Left kidney (tissue), 2 donors: ENCODE measurements around the gene NPAS3. TPM values are rescaled to one million over a fixed set of nuclear protein-coding genes. Genes with fewer than 3 reads are reported as not detected.

Source experiments
- DNase-seq: peaks from one replicate; pipeline ENCODE4 v3.0.0-alpha.2; 2013
- polyA plus RNA-seq: library from polyadenylated mRNA; unstranded; fragments of 120-200 nt; gene quantifications from one replicate; pipeline ENCODE4 v1.2.1, GENCODE V29; 2013; ENCODE audit not compliant: insufficient read length

Gene NPAS3
- polyA plus RNA-seq, 1 donor = 8.7 TPM

DNA sequence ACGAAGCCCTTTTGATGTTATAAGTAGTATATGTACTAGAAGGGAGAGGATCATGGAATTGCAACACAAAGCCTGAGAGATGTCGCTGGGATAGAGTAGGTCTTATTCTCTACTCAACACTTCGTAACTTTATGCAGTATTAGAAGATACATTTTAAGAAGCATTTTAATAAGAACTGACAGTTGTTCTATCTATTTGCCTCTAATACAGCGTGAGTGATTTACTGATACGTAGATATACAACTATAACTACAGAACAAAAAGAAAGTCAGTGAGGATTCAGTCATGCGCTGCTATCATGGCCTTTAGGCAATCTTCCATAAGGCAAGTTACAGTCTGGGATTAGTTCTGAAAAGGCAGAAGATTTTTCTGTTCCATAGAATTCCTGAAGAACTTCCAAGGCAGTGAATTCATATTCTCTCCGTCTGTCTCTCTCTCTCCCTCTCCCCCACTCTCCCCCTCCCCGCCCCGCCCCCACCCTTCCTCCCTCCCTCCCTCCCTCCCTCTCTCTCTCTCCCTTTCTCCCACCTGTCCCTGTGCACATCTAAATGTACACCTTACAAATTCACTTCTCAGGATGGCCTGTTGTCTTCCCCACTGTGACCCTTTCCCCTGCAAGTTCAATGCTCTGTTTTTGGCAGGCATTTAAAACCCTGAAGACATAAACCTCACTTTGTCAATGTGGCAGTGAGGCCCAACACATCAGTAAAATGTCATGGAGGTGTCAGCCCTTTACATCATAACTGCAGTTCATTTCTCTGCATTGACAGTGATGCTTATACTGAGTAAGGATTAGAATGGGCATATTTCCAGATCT is 541.6 kb downstream of the NPAS3 start:
- DNase-seq = no peak

DNA sequence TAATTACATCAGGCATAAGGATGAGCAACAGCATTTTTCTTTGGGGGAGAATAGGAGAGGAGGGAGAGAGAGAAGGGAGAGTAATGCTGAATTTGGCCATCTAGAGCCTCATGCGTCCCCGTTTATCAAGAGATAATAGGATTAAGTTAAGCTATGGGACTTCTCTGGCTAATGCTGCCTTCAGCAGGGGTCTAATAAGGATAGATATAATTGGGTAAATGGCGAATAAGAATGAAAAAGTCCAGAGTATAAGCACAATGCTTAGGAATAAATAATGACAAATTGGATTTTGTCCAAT is 542.2 kb downstream of the NPAS3 start:
- no peak for DNase-seq

DNA sequence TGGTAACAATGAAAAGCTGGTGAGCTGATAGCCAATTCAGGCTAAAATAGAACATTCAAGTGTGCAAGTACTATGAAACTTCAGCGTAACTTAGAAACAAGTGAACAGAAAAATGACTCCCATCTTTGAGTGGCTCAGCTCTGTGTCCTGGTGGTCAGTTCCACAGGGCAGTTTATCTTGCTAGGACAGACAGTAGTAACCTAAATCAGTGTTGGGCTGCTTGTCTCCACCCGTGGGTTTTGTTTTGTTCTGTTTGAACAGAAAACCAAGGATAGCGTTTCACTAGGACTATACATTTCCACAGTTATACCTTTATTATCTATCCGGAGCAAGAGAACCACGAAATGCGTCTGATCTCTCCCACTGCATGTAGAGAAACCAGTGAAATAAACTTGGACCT is 544.4 kb downstream of the NPAS3 start:
- DNase-seq = no peak

DNA sequence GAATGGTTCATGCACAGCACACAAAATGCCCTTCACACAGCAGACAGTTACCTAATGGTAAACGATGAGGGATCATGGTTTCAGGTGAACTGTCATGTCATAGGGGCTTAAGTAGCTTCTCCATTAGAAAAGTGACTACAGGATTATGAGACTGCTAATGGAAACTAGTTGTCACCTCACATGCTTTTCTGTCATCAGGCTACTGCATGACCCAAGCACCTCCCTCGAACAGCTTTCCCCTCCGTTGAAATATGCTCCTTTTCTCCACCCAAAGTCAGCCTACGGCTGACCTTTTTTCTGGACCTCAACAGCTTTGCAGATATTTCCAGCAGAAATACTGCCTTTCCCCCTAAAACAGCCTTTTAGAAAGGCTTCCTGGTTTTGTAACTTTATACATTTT is 544.9 kb downstream of the NPAS3 start:
- no peak for DNase-seq

GRCh38 chr14:33484264-33484663 is 545.6 kb downstream of the NPAS3 start:
- no peak for DNase-seq

DNA sequence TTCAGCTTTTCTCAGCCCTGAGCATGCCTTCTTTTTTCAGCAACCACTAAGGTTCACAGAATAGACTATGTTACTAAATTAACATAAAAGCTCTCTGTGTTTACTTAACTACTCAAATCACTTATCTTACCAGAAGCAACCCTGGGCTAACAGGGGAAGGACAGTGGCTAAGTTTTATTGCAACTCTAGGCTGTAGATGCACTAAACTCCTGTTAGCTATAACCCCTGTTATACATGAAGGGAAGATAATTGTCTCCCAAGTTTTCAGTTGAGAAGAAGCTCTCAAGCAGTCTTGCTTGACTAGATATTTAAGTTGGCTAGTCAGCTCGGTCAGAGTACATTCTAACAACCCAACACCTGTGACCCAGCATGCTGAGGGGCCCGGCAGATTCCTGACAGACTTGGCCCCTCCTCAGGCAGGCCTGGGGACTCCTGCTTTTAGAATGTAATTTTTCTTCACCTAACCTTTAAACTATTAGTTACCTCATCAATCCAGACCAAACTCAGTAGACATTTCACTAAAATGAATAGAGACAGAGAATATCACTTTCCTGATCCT is 547.7 kb downstream of the NPAS3 start:
- no peak for DNase-seq

DNA sequence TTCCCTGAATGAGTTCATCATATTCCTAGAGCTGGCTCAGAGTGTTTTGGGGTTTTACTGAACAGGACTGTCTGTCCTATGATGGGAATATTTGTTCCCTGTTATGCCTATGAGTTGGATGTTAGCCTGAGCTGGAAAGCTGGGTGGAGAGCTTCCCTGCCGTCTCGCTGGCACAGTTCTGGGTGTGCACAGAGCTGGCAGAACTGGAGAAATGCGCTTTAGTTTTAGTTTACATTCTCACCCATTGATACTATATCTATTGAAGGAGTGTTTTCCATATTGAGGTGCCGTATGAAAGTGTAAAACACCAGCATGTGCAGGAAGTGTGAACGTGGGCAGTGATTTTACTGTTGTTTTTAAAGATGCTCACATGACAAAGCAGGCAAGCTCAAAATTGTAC is 549.9 kb downstream of the NPAS3 start:
- DNase-seq = no peak

- DNase-seq = no peak
Observed at GRCh38 chr14:33490555-33490954, 551.9 kb downstream of the NPAS3 start.

DNA sequence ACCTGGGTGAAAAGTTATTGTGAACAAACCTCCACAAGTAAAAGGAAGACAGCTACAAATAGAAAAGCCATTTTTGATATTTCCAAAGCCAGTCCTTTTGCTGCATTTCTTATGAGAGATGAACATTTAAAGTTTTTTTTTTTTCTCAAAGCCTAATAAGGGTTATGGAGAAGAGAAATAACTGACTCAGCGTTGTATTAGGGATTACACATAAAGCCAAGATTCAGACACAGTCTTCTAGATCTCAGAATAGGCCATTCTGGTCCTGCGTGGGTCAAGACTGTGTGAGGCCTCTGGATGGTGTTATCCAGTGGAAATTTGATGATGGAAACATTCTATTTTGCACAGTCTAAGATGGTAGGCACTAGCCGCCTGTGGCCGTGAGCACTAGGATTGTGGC is 552.4 kb downstream of the NPAS3 start:
- no peak for DNase-seq

- no peak for DNase-seq
Observed at GRCh38 chr14:33492491-33492890, 553.8 kb downstream of the NPAS3 start.

DNA sequence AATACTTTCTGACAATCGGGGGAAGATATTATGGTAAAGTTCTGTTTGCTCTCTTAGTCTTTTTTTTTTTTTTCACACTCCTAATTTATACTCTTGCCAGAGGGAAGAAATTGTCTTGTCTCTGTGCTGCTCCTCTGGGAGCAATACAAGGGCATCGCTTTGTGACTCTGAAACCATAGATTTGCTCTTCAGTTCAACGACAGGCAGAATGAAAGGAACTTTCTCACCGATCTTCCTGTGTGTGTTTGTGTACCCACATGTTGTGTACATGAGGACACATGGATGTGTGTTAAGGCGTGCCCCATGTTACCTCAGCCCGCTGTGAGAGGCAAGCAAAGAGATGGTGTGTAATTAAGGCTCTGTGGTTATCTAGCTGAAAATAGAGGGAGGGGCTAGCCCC is 554.6 kb downstream of the NPAS3 start:
- DNase-seq = no peak

DNA sequence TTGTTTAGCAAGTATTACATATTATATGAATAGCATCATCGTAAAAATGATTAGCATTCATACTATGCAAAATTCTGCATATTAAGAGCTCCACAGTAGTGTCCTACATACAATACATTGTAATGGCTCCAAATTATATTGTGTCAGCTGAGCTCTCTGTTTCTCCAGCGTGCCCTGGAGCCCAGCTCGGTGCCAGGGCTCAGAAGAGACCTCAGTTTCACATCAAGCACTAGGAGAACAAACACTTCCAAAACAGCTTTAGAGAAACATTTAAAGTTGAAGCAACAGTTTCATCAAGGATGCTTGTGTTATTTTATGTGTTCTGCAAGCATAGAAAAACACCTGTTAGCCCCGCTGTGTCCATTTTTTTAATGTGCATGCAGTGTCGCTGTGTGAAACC is 555.3 kb downstream of the NPAS3 start:
- no peak for DNase-seq

DNA sequence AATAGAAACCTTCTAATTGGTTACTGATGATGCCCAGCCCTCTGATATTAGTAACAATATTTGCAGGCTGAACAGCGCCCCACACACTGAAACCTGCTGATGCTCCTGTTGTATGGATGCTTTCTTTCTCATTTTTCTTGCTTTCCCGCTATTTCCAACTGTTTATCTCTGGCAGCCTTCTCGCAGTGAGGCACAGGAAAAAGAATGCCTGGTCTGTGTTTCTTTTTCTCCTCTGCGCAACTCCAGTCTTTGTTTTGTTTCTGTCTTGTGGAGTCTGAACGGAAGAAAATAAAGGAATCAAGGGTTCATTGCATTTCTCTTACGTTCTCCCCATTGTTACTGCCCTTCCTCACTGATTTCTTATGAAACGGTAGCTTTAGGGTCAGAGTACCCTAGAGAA is 561.0 kb downstream of the NPAS3 start:
- DNase-seq = no peak

GRCh38 chr14:33504246-33505099 is 565.8 kb downstream of the NPAS3 start:
- no peak for DNase-seq

DNA sequence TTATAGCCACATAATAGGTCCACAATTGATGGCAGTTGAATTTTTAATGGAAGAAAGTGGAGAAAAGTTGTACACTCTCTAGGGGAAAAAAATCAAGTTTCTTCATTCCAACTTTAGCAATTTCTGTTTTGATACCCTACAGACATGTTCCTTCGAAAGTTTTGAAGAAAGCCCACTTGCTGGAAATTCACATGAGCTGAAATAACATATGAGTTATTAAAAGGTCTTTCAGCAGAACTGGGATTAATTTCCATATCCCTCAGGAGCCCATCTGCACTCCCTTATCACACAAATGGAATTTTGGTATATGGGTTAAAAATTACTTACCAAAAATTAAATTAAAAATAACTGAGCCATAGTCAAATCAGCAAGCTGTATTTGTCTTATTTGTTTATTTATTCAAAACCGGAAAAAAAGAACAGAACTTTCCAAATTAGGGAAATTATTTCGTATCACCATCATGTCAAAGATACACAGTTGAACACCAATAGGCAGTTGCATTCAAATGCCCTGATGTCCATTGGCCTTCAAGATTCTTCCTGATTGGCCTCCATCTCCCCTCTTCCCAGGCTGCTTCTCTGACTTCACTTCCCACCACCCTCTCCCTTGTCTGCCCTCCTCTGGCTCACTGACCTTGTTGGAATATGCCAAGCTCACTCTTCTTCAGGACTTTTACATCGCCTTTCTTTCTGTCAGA is 566.7 kb downstream of the NPAS3 start:
- DNase-seq = no peak

DNA sequence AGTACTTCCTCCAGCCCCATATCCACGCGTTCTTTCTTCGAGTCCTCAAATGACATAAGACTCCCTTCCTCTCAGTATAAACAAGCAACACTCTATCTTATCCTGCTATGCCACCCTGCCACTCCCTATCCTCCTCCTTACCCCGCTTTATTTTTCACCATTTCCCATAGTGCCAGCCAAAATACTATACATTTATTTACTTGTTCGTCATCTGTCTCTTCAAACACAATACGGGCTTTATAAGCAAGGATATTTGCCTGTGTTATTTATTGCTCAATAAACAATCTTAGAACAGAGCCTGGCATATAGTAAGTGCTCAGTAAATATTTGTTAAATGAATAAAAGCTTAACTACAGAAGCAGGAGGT is 567.3 kb downstream of the NPAS3 start:
- no peak for DNase-seq

GRCh38 chr14:33508126-33509062 is 569.7 kb downstream of the NPAS3 start:
- no peak for DNase-seq

DNA sequence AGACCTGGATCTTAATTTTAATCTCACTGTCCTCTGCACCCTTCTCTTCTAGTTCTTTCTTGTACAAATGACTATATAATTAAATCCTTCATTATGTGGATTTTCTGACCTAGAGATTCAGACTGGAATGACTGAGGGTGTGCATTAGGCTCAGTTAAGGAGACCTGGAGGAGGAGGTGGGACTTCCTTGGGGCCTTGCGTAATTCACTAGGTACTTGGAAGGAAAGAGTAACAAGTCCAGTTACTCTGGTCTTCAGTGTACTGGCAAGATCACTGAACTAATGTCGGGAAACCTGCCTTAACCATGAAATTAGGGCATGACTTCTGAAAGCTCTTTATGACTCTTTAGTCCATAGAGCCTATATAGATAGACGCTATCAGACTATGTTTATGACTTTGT is 570.8 kb downstream of the NPAS3 start:
- no peak for DNase-seq

GRCh38 chr14:33510063-33510481 is 571.4 kb downstream of the NPAS3 start:
- no peak for DNase-seq

DNA sequence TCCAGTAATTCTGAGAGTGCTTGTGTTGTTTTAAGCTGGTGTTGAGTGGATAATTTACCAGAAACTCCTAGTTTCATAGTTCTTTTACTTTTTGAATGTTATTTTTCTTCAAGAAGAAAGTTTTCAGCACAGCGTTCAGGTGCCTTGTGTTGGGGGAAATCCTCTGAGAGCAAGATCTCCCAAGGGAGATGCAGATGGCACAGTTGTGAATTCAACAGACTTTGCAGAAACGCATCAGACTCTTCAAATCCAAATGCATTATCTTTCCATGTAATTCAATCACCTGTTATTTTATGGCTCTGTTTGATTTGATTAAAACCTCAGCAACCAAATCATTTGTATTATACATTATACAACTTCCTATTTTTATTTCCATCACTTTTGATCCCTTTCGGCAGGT is 572.3 kb downstream of the NPAS3 start:
- DNase-seq = no peak

DNA sequence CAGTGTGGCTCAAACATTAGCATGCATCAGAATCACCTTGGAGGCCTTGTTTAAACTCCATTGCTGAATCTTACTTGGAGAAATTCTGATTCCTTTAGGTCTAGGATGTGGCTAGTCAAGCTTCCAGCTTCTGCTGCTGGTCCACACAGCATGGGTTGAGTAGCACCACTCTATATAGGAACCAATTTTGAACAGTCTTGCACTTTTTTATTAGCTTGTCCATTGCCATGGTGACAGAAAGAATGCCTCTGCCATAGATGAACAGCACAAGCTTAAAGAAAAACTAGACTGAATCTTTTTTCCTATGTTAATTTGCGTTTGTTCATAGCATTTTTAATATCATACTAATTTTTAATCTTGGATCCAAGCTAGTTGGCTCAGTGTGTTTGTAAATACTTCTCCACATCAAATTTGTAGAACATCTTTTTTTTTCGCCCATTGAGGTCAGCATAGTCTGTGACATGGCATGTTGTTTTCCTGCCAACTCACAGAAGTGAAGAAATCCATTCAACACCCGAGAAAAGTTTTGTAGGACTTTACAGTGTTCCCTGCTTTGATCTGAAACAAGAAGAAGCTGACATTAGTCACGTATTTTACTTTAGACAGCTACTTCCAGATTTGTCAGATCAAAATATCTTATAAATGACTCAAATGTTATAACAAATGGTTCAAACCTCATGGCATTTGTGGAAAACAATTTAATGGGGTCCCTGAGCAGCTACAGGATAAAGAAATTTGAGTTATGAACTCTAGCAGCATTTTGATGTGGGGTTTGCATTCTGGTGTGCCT is 573.4 kb downstream of the NPAS3 start:
- no peak for DNase-seq
